Activated CD4-positive, alpha-beta T cell treated with anti-CD3 and anti-CD28 coated beads, Interleukin-2, amount 50 U/mL, for 16 hours (primary cell): ENCODE data around the gene KLHL41.

Experiments
- DNase-seq: peaks from one replicate; pipeline ENCODE4 v3.0.0-alpha.2; 2020

Gene KLHL41

GRCh38 chr2:169509298-169509885 is at the start of gene KLHL41:
KLHL41 (plus strand) TSS chr2:169509702; CDS start chr2:169509779, 77 bp downstream.
- no peak for DNase-seq

- DNase-seq, result no peak
These were observed 48.4 kb upstream of the KLHL41 start for GRCh38 chr2:169461143-169461542.

GRCh38 chr2:169462896-169463695 is 46.4 kb upstream of the KLHL41 start:
- no peak for DNase-seq

- DNase-seq, result no peak
These were observed 45.0 kb upstream of the KLHL41 start for GRCh38 chr2:169464466-169464865.

- DNase-seq, result no peak
These were observed 44.6 kb upstream of the KLHL41 start for GRCh38 chr2:169464882-169465281.

GRCh38 chr2:169468841-169469240 is 40.7 kb upstream of the KLHL41 start:
- no peak for DNase-seq

GRCh38 chr2:169469952-169470572 is 39.4 kb upstream of the KLHL41 start:
- DNase-seq, result no peak

- no peak for DNase-seq
These were observed 37.3 kb upstream of the KLHL41 start for GRCh38 chr2:169472249-169472648.

GRCh38 chr2:169476459-169476858 is 33.0 kb upstream of the KLHL41 start:
- no peak for DNase-seq

GRCh38 chr2:169478339-169478738 is 31.2 kb upstream of the KLHL41 start:
- DNase-seq, result no peak

GRCh38 chr2:169478745-169479256 is 30.7 kb upstream of the KLHL41 start:
- DNase-seq, result no peak

- DNase-seq, result peak; percentile 87
These were observed 30.0 kb upstream of the KLHL41 start, which contains the start of gene BBS5 for GRCh38 chr2:169479257-169480078. BBS5 (plus strand) TSS chr2:169479494; CDS start chr2:169479554, 60 bp downstream.

GRCh38 chr2:169480079-169480465 is 29.4 kb upstream of the KLHL41 start:
- DNase-seq, result no peak

- no peak for DNase-seq
These were observed 23.8 kb upstream of the KLHL41 start for GRCh38 chr2:169485650-169486138.

- DNase-seq, result no peak
These were observed 23.0 kb upstream of the KLHL41 start for GRCh38 chr2:169486487-169486886.

- no peak for DNase-seq
These were observed 18.7 kb upstream of the KLHL41 start for GRCh38 chr2:169490834-169491233.

GRCh38 chr2:169491378-169491777 is 18.1 kb upstream of the KLHL41 start:
- DNase-seq, result no peak

- no peak for DNase-seq
These were observed 16.1 kb upstream of the KLHL41 start for GRCh38 chr2:169493360-169493759.

GRCh38 chr2:169495310-169495928 is 14.1 kb upstream of the KLHL41 start:
- DNase-seq, result no peak

GRCh38 chr2:169504651-169505050 is 4.9 kb upstream of the KLHL41 start:
- no peak for DNase-seq

GRCh38 chr2:169507698-169508097 is 1.8 kb upstream of the KLHL41 start:
- peak; percentile 13 for DNase-seq

- no peak for DNase-seq
These were observed 453 bp downstream of the KLHL41 start for GRCh38 chr2:169509955-169510354.
